HG03108 (cell line): Measurements from ENCODE around the gene FAM168B.
"Not testable (repeated sequence)": the region's sequence is repeated elsewhere in the genome, so short reads cannot be mapped to it uniquely, and the experiment has no call there.

Experiments used
- ATAC-seq: cut with Tn5 transposase; IDR thresholded peaks from one replicate; pipeline ENCODE4 v1.9.1; 2021; ENCODE audit warnings: moderate library complexity; ENCODE audit not compliant: unreplicated experiment

The FAM168B gene

DNA sequence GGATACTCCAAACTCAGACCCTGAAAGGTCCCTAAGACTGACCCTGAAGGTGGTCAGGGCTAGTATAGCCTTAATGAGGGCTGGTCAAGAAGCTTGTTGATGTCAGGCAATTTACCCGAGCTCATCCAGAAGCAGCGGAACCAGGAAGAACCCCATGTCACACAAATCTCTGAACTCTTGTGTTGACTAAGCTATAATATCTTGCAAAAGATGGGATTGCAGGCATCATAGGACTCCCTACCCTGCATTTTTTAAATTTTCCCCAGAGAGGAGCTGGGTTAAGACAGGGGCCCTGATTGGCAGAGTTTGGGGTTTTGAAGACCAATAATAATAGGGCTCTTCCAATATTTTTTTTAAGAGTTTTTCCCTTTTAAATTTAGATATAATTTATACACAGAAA is 9.9 kb upstream of the FAM168B start:
- ATAC-seq: no peak

DNA sequence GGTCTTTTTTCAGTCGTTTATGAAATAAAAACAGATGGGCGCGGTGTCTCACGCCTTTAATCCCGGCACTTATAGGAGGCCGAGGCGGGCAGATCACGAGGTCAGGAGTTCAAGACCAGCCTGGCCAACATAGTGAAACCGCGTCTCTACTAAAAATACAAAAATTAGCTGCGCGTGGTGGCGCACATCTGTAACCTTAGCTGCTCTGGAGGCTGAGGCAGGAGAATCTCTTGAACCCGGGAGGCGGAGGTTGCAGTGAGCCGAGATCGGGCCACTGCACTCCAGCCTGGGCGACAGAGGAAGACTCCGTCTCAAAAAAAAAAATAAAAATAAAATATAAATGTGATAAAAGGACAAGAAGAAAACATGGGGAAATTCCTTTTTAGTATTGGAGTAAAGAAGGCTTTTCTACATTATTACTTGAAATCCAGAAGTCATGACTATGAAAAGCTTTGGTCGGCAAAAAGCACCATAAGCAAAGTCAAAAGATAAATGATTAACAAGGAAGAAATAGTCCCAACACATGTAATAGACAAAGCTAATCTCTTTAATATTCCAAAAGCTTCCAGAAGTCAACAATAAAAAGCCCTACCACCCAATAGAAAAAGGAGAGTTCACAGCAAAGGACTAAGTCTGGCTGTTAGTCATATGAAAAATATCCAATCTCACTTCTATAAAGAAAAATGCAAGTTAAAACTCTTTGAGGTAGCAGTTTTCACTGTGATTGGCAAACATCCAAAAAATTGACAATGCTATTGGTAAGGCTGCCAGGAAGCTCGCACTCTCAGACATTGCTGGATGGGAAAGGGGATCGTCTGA is 1.4 kb upstream of the FAM168B start:
- ATAC-seq: no peak

DNA sequence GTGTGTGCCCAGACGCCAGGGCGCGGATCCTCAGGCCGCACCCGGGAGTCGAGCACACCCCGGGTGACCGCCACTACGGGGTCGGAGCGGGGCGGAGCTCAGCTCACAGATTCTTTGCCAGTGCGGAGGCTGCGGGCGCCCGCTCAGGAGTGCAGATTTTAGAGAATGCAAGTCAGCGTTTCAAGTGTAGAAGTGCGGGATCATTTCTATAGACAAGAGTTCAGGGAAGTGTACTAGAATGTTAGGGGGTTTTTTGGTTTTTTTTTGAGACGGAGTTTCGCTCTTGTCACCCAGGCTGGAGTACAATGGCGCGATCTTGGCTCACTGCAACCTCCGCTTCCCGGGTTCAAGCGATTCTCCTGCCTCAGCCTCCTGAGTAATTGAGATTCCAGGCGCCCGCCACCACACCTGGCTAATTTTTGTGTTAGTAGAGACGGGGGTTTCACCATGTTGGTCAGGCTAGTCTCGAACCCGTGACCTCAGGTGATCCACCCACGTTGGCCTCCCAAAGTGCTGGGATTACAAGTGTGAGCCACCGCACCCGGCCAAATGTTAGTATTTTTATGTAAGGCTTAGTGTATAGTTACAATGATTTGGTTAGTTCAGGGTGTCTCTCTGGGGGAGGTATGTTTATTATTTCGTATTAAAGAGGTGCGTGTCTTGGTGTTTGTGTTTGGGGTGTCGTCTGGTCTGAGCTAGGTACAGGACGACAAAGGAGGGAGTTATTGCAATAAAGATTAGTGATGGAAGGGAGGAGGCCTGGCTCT is 619 bp upstream of the FAM168B start:
- ATAC-seq: peak; percentile 63

DNA sequence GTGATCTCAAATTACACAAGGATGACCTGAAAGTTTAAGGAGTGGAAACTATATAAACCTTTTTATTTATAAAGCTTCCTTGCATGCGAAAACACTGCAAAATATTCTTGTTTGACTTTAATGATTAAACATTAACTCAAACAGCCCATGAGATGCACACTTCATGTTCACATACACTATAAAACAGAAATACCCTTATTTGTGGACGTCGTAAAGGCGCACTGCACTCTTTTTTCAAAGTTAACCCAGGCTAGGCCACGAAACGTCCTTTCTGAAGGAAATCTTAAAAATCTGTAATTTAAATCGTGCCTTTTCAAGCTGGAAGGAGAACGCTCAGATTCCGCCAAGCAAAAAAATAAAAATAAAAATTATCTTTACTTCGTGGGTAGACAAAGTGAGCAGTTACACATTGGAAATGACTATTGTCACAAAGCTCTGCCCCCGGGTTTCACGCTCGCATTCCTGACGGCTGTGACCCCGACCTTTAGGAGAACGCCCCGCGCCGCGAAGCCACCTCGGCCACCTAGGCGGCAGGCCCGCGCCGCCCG is 728 bp downstream of the FAM168B start:
- no peak for ATAC-seq

DNA sequence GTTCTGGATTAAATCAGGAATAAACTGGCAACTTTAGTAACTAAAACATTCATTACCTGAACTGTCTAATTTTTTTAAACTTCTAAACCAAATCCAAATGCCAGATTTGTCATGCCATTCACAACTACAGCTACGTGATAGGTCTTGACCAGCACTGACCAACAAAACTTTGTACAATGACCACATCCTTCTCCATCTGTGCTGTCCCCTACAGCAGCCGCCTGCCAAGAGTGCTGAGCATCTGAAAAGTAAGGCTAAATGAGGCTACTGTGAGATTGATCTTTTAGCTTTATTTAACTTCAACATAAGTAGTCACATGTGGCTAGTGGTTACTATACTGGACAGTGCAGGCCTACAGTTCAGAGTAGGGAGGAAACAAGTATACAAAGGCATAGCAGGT is 7.6 kb downstream of the FAM168B start:
- no peak for ATAC-seq

DNA sequence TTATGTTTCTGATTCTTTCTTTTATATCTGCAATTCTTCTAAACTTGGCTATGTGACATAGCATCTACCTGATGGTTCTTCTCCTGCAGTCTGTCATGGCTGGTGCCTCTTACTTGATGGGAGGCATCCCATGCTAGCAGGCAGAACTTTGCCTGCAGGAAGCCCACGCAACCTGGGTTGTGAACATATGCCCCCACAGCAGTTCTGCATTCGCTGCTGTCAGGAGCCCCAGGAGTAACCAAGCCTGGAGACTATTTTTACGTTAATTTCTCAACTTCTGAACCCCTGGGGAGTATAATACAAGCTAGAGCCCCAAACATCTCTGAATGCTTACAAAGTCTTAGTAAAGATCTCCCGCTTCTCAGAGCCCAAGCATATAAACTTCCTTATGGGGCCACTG is 12.1 kb downstream of the FAM168B start:
- no peak for ATAC-seq

DNA sequence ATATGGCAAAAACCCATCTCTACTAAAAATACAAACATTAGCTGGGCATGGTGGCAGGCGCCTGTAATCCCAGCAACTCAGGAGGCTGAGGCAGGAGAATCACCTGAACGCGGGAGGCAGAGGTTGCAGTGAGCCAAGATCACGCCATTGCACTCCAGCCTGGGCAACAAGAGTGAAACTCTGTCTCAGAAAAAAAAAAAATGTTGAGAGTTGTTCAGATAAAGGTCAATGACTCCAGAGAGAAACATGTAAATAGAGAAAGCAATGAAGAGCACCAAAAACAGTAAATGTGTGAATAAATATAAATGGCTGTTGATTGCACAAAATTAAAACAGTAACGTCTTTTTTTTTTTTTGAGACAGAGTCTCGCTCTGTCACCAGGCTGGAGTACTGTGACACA is 13.3 kb downstream of the FAM168B start:
- not testable (repeated sequence) for ATAC-seq

DNA sequence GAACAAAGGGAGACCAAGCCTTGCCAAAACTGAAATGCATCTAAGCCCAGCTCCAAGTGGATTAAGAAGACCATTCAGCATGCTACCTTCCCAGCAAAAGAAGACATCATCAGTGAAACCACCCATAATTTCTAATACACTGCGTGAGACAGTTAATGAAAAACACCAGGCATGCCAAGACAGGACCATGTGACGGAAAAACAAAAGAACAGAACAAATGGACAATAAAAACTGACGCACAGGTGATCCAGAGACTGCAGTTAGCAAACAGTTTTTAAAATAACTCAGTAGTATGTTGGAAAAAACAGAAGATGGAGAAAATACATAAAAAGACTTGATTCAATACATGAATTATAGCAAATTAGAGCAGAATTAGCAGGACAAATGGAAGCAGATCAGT is 15.3 kb downstream of the FAM168B start:
- no peak for ATAC-seq

DNA sequence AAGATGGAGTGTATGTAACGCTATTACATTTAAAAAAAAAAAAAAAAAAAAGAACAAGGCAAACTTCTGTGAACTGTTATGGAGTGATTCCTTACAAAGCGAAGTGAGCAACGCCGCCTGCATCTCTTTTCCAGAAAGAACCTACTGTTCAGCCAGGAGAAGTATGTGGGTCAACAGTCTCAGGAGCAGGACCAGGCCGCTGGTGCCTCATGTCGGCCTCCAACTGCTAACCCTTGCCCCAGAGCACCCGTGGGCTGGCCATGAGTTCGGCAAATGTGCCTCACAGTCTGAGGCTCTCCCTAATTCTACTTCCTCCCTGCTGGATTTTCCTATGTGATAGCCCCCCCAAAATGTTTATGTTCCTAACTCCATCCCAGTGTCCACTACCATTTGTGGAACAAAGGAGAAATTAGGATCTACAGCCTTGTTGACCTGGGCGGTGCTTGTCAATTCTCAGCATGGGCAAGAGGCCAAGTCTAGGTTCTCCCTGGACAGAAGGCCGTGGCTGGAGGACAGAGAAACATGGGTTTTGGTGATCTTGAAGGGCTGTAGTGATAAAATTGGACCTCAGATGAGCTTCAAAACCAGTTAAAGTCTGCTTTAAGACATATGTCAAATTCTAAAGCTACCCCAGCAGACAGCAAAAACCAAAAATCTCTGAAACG is 15.9 kb downstream of the FAM168B start:
- ATAC-seq: no peak

DNA sequence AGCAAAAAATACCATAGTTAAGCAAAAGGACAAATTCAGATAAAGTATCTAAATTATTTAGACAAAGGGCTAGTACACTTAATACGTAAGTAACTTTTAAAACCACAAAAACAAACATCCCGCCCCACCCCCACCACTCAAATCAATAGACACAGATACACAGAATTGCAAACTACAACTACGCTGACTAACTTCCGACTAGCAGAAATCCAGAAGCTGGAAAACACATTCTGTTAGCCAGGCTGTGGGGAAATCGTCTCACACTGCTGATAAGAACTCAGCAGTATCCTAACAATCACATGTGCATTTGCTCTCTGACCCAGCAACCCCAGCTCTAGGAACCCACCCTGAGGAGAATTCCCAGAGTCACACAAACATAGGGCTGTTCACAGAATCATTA is 16.6 kb downstream of the FAM168B start:
- ATAC-seq: no peak

DNA sequence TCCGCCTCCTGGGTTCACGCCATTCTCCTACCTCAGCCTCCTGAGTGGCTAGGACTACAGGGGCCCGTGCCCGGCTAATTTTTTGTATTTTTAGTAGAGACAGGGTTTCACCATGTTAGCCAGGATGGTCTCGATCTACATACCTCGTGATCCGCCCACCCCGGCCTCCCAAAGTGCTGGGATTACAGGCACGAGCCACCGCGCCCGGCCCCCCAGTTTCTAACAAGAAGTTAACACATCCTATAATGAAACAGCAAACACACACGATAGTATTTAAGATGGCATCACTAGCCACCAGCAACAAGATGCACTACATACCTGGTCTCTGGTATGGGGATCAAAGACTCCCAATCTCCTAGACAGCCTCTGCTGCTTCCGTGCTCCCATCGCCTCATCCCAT is 17.7 kb downstream of the FAM168B start:
- ATAC-seq: not testable (repeated sequence)

DNA sequence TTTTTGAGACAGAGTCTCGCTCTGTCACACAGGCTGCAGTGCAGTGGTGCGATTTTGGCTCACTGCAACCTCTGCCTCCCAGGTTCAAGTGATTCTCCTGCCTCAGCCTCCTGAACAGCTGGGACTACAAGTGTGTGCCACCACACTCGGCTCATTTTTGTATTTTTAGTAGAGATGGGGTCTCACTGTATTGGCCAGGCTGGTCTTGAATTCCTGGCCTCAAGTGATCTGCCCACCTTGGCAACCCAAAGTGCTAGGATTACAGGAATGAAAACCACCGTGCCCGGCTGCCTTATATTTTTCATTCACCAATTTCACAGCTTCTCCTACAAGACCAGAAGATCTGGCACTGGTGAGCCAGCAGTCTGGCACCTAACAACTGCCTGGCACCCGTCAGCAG is 25.1 kb downstream of the FAM168B start:
- not testable (repeated sequence) for ATAC-seq

DNA sequence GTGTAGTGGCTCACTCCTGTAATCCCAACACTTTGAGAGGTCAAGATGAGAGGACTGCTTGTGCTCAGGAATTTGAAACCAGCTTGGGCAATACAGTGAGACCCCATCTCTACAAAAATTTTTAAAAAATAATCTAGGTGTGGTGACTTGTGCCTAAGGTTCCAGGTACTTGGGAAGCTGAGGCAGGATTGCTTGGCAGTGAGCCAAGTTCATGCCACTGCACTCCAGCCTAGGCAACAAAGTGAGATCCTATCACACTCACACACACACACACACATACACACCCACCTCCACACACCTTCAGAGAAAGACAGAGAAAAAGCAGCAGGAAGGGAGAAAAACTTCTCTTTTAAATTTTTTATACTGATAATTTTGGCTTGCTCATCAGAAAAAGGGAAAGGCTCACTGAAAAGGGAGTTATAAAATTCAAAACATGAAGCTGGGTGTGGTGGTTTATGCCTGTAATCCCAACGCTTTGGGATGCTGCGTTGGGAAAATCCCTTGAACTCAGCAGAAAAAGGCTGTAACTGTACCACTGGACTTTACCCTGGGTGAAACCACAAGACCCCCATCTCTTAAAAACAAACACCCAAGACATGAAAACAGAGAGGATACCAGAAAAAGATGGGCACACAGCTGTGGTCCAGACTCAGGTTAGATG is 25.7 kb downstream of the FAM168B start:
- no peak for ATAC-seq

DNA sequence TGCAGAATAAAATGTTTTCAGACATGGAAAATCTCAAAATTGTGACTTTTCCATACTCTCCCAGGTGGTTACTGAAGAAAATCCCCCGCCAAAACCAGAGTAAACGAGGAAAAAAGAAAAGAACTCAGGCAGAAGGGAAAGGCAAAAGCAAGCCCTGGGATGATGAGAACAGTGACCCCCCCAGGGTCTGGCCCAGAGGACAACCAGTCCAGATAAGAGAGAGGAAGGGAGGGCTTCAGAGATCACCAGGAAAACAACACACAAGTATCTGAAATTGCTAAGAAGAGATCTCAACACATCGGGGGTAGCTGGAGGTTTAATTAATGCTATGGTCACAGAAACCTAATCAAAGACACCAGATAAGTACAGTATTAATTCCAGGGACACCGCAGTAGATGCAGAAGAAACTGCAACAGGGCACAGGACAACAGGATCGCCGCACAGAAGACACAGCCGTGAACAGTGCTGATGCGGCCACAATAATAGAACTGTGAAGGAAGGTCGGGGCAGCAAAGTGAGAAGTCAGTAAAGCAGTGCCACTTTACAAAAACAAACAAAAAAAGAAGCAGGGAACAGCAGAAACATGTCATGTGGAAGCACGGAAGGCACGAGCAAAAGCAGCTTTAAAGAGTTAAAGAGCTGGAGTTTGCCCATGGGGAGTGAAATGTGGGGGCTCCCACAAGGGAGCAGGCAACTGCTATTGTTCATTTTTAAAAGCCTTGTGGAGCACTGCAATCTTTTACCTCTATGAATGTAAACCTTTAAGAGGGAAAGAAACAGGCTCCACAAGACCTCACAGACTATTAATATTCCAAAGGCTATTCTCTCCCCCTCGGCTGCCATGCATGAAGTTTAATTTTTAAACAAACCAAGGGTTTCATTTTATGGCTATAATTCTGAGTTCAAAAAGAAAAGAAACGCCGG is 28.4 kb downstream of the FAM168B start:
- no peak for ATAC-seq

DNA sequence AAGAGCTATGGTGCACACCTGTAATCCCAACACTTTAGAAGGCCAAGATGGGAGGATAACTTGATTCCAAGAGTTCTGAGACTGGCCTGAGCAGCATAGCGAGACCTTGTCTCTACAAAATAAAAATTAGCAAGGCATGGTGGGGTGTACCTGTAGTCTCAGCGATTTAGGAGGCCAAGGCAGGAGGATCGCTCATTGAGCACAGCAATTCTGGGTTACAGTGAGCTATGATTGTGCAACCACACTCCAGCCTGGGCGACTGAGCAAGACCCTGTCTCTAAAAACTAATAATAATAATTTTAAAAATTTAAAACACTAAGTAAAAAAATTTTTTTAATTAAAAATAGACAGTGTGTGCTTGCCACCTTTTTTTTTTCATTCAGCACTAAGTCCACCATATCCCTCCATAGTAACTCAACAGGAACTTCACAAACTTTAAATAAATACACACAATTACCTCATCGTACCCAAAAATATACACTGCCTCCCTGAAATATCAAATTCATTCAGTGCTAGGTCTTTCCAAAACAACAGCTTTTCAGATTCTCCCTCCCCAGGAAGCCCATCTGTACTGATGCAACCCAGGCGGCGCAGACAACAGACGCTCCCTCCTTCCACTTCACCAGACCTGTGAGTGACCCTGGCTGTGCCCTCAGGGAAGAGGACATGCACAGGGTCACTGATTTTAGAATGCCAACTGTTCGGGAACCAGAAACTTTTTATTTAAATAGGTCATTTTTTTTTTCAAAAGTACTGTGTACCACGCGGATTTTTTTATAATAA is 29.6 kb downstream of the FAM168B start:
- ATAC-seq: no peak

DNA sequence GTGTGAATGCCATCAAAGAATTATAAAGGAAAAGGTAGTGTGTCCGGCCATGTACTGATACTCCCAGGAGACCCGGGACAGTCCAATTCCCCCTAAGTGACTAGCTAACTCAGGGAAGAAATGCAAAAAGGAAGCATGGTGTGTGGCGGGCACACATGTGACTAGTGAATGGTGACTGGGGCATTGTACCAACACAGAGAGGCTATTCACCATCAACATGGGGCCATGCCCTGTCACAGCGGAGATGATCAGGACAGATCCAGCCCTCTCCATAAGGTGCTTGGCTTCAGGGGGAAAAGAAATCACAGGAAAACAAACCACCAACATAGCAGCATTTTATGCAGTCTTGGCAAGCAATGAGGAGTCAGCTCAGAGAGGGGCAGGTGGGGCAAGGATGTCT is 34.3 kb downstream of the FAM168B start:
- ATAC-seq: no peak

DNA sequence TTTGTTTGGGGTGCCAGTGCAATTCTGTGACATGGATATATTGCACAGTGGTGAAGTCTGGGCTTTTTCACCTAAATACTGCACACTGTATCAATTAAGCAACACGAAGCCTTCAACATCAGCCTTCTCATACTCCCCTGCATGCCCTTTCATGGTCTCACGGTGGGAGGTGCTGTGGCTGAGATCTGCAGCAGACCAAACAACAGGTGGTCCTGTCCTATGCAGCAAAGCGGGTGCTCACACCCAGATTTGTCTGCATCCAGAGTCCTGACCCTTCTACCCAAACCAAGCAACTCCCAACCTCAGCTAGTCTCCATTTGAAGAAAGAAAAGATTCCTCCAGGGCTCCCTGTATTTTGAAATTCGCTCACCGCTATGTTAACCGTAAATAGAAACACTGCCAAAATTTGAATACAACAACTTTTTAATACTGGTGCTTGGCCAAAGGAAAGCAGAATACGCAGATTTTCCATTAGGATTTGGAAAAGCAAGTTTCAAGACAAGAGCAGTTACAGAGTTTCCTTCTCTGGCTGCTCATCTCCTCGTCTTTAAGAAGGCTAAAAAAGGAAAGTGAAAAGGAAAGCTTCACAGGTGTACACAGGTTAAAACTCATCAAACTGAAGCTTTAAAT is 34.9 kb downstream of the FAM168B start:
- ATAC-seq: no peak

DNA sequence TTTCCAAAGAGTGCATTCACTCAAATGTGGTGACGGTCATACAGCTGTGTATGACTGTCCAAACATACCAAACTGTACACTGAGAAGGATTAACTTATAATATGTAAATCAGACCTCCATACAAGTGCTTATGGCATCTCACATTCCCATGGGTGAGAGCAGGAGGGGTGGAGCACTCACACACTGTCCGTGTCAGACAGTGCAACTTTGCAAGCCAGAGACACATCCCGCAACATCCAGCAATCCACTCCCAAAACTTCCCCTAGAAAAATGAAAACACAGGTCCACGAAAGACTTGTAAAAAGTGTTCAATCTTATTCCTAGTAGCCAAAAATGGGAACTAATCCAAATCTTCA is 36.4 kb downstream of the FAM168B start:
- ATAC-seq: no peak
